GM23338 (cell line): ENCODE results near the gene TUBB3.

ENCODE experiments used
- CREB1 ChIP-seq: fragments of 250-450 bp; sonication (Bioruptor Pico); IDR thresholded peaks from 2 replicates; pipeline ENCODE4 v1.5.0; 2020; ENCODE audit warnings: low read depth, mild to moderate bottlenecking, moderate library complexity
- EZH2 ChIP-seq: fragments of 200-600 bp; sonication (generic); IDR thresholded peaks from one replicate; pipeline ENCODE4 v1.8.0; 2017; ENCODE audit warnings: antibody characterized with exemption, mild to moderate bottlenecking, low read depth; ENCODE audit not compliant: unreplicated experiment
- POLR2AphosphoS5 ChIP-seq: IDR thresholded peaks from 2 replicates; pipeline ENCODE4 v1.6.1; 2016; ENCODE audit warnings: antibody characterized with exemption, low read depth
- STAT1 ChIP-seq: IDR thresholded peaks from one replicate; pipeline ENCODE4 v1.6.1; 2016; ENCODE audit warnings: antibody characterized with exemption; ENCODE audit not compliant: unreplicated experiment
- TF ChIP-seq, protein P1 (sequence below), 2 experiments: fragments of 200-600 bp in 1 of 2; sonication (generic) in 1 of 2; conservative IDR thresholded peaks; 2 replicates each; pipeline versions ENCODE4 v1.5.1 to v1.6.1; 2016 to 2017; ENCODE audit warnings: antibody characterized with exemption in 2 of 2, low read depth in 2 of 2, mild to moderate bottlenecking in 2 of 2, moderate library complexity in 1 of 2
- TF ChIP-seq, protein P2 (sequence below): IDR thresholded peaks from one replicate; pipeline ENCODE4 v1.6.1; 2018; ENCODE audit warnings: antibody characterized with exemption; ENCODE audit not compliant: unreplicated experiment

DNA sequence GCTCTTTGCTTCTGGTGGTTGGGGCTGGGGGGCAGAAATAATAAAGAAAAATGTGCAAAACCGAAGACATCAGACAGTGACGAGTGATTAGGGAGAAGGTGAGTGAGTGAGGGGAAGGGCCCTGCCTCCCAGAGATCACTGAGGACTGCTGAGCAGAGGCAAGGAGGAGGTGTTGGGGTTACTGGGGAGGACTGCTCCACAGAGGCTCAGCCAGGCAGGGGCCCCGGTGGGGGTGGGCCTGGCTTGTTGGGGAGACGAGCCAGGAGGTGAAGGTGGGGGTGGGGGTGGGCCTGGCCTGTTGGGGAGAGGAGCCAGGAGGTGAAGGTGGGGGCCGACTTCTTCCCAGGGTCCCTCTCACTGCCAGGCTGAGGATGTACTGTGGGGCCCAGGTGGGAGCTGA is 23.4 kb downstream of the TUBB3 start:
- TF ChIP-seq, protein P1, sequence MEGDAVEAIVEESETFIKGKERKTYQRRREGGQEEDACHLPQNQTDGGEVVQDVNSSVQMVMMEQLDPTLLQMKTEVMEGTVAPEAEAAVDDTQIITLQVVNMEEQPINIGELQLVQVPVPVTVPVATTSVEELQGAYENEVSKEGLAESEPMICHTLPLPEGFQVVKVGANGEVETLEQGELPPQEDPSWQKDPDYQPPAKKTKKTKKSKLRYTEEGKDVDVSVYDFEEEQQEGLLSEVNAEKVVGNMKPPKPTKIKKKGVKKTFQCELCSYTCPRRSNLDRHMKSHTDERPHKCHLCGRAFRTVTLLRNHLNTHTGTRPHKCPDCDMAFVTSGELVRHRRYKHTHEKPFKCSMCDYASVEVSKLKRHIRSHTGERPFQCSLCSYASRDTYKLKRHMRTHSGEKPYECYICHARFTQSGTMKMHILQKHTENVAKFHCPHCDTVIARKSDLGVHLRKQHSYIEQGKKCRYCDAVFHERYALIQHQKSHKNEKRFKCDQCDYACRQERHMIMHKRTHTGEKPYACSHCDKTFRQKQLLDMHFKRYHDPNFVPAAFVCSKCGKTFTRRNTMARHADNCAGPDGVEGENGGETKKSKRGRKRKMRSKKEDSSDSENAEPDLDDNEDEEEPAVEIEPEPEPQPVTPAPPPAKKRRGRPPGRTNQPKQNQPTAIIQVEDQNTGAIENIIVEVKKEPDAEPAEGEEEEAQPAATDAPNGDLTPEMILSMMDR (conservative IDR thresholded peaks at IDR 0.05; ENCODE audit: low read depth in 2 of 2) = no peak
- TF ChIP-seq POLR2AphosphoS5 (no peak), EZH2 (no peak), CREB1 (CRISPR knock-in tag) (no peak), STAT1 (no peak)
- TF ChIP-seq, protein P2, sequence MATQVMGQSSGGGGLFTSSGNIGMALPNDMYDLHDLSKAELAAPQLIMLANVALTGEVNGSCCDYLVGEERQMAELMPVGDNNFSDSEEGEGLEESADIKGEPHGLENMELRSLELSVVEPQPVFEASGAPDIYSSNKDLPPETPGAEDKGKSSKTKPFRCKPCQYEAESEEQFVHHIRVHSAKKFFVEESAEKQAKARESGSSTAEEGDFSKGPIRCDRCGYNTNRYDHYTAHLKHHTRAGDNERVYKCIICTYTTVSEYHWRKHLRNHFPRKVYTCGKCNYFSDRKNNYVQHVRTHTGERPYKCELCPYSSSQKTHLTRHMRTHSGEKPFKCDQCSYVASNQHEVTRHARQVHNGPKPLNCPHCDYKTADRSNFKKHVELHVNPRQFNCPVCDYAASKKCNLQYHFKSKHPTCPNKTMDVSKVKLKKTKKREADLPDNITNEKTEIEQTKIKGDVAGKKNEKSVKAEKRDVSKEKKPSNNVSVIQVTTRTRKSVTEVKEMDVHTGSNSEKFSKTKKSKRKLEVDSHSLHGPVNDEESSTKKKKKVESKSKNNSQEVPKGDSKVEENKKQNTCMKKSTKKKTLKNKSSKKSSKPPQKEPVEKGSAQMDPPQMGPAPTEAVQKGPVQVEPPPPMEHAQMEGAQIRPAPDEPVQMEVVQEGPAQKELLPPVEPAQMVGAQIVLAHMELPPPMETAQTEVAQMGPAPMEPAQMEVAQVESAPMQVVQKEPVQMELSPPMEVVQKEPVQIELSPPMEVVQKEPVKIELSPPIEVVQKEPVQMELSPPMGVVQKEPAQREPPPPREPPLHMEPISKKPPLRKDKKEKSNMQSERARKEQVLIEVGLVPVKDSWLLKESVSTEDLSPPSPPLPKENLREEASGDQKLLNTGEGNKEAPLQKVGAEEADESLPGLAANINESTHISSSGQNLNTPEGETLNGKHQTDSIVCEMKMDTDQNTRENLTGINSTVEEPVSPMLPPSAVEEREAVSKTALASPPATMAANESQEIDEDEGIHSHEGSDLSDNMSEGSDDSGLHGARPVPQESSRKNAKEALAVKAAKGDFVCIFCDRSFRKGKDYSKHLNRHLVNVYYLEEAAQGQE = no peak
